BJ (cell line): Measurements from ENCODE around the gene RHBDF1. TPM values are rescaled to one million over a fixed set of nuclear protein-coding genes. Genes with fewer than 3 reads are reported as not detected.

Experiments
- CTCF ChIA-PET: fragments of 350-600 bp; formaldehyde crosslinking; extraction: SDS; loops from one replicate; lab custom pipeline; 2021; ENCODE audit warnings: antibody characterized with exemption, inconsistent platforms; lab: Yijun Ruan, JAX
- POLR2A ChIA-PET: fragments of 300-600 bp; sonication (Branson Sonifier 250); formaldehyde crosslinking; extraction: SDS; loops from one replicate; lab custom pipeline; 2021; ENCODE audit warnings: antibody characterized with exemption; lab: Charles Lee
- DNase-seq: peaks from one replicate; pipeline ENCODE4 v3.0.0-alpha.2; 2011; ENCODE audit warnings: low read depth
- H3K27me3 ChIP-seq: 2 replicates; pipeline ENCODE4 v1.6.0; 2011; ENCODE audit warnings: low read length; ENCODE audit not compliant: control insufficient read depth, insufficient read depth
- H3K36me3 ChIP-seq: 2 replicates; pipeline ENCODE4 v1.5.1; 2011; ENCODE audit warnings: low read length; ENCODE audit not compliant: control insufficient read depth, insufficient read depth
- H3K4me3 ChIP-seq: 2 replicates; pipeline ENCODE4 v1.5.1; 2011; ENCODE audit warnings: low read depth, mild to moderate bottlenecking, control low read depth, low read length
- CTCF ChIP-seq: IDR thresholded peaks from 2 replicates; pipeline ENCODE4 v1.5.1; 2011; ENCODE audit warnings: low read depth, mild to moderate bottlenecking, control low read depth, inconsistent platforms, low read length, moderate library complexity; ENCODE audit not compliant: insufficient read depth
- polyA minus RNA-seq: library from RNA; depleted of rRNA, polyadenylated mRNA; stranded (reverse); fragments of >200 nt; gene quantifications from 2 replicates; pipeline ENCODE4 v1.2.3, GENCODE V29; 2011; rRNA and poly(A)+ RNA removed
- polyA plus RNA-seq: library from polyadenylated mRNA; depleted of rRNA; stranded (reverse); fragments of >200 nt; gene quantifications from 2 replicates; pipeline ENCODE4 v1.2.3, GENCODE V29; 2011; rRNA removed

RHBDF1 gene
- polyA plus RNA-seq (47.9 and 94.2 TPM in 2 replicates), polyA minus RNA-seq (34.3 and 37.8 TPM in 2 replicates)

DNA sequence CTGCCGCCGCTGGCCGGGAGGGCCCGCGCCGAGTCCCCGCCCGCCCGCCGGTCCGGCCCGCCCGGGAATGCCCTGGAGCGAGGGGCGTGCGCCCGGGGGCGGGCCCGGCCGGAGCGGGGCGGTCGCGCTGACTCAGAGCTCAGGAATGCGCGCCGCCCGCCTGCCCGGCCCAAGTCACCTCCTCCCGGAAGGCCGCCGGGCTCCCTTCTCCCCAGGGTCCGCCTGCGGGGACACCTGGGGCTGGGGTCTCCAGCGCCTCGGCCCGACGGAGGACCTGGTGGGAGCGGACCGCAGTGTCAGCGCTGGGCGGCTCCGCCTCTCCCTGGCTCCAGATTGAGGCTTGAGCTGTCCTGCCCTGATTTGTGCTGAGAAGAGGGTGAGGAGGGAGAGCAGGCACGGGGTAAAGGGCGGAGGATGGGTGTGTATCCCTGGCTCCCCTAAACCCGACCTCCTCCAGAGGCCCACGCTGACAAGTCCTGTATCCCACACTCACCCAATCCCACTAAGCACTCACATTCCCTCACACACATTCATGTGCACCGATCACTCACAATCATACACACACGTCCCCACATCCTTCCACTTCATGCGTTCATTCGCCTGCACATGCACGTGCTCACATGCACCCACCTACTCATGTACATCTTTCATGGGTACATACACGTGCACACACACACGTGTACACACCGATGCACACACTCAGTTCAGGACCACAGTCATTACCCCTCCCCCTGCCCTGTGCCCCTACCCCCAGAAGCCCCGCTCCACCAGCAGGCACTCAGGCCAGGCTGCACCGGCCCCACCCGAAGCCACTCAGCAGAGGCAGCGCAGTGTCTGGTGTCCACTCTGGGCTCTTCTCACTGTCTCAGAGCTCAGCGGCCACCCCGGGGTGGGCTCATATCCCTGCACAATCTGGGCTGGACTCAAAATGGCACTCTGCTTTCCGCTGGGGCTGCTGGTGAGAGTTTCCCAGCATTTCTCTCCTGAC is at the start of gene RHBDF1:
TSS of gene RHBDF1 (minus strand) at position 71 of the 988 bp plus-strand sequence. CDS start 7,616 bp downstream, outside the sequence.
- no peak for TF ChIP-seq CTCF
- peak within 1 kb of the TSS; percentile 57 for H3K4me3 ChIP-seq
- ChIA-PET CTCF (interaction anchor here (0.6 to 21.0 kb wide), 8 partner anchors 11 to 289 kb away, joined by 3 to 544 read pairs (median 4); no protein-coding TSS in a partner anchor), POLR2A (no interaction called here)
- H3K27me3 ChIP-seq: no peaks in the 10 kb centered on the region
- no peak for DNase-seq
- peaks cover 1% of the 10 kb centered on the region; the same call in 1 of the 2 replicates for H3K36me3 ChIP-seq

DNA sequence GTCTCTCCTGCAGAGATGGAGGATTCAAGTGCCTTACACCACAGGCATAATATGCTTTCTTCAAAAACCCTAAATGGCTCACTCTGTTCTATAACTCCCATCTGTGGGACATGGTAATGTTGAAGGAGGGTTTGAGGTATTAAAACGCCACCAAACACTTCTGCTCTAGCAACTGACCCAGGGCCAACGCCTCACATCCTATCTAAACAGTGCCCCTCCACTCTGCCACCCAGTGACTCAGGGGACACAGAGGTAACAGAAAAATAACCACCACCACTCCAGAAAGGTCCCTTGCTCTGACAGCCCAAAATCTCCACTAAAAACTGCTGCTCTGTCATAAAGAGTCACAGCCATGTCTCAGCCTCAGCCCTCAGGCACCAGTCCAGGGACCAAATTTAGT is 48.3 kb upstream of the RHBDF1 start:
- POLR2A ChIA-PET: no interaction called here
- H3K36me3 ChIP-seq: peaks cover 2% of the 10 kb centered on the region
- CTCF ChIA-PET: no interaction called here
- H3K27me3 ChIP-seq: no peaks in the 10 kb centered on the region
- TF ChIP-seq CTCF: no peak
- no peak overlapping the region for H3K4me3 ChIP-seq
- DNase-seq: no peak

- CTCF ChIA-PET: interaction anchor here (0.8 to 4.3 kb wide), 3 partner anchors 14 to 61 kb away, joined by 5 to 45 read pairs (median 6); partner anchors contain the start of gene HBQ1
- no peak for TF ChIP-seq CTCF
- Histone ChIP-seq H3K27me3 (no peaks in the 10 kb centered on the region), H3K4me3 (no peak overlapping the region), H3K36me3 (peaks cover 2% of the 10 kb centered on the region)
- POLR2A ChIA-PET: no interaction called here
- no peak for DNase-seq
Observed at GRCh38 chr16:119835-120491, 47.5 kb upstream of the RHBDF1 start.

DNA sequence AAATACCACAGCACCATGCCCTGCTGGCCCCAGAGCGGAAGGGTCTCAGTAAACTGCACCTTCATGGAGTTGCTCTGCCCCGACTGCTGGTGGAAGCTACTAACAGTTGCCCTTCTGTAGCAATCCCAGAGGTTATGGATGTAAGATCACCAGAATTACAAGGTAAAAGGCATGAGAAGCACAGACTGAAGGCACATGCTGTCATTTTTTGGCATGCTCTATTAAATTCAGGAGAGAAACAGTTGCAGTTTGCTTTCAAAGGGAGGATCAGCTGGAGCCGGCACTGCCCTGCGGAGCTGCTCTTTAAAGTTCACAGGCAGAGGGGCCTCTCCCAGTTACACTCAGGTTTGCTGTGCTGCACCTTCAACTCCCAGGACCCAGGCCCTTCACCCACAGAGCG is 46.9 kb upstream of the RHBDF1 start:
- ChIA-PET CTCF (interaction anchor here (1.1 to 4.3 kb wide), 3 partner anchors 13 to 61 kb away, joined by 4 to 45 read pairs (median 6); partner anchors contain the start of gene HBQ1), POLR2A (no interaction called here)
- no peak for TF ChIP-seq CTCF
- Histone ChIP-seq H3K36me3 (peaks cover 2% of the 10 kb centered on the region), H3K27me3 (no peaks in the 10 kb centered on the region), H3K4me3 (no peak overlapping the region)
- DNase-seq: no peak
